Spinal cord (tissue), 10 donors: ENCODE data around the gene NOMO2. TPM values are rescaled to one million over a fixed set of nuclear protein-coding genes. Genes with fewer than 3 reads are reported as not detected.
"Not testable (repeated sequence)": the region's sequence is repeated elsewhere in the genome, so short reads cannot be mapped to it uniquely, and the experiment has no call there.

Source experiments
- DNase-seq, 6 donors: peaks; one replicate each; pipeline versions ENCODE4 v3.0.0 to v3.0.0-alpha.2; 2013 to 2015; ENCODE audit warnings: low spot score in 6 of 6, low read depth in 4 of 6
- H3K27ac ChIP-seq: one replicate; pipeline ENCODE4 v1.5.1; 2013; ENCODE audit warnings: low read depth, low read length, control low read depth
- H3K27me3 ChIP-seq: one replicate; pipeline ENCODE4 v1.6.1; 2013; ENCODE audit warnings: low read length; ENCODE audit not compliant: control insufficient read depth, insufficient read depth
- H3K36me3 ChIP-seq: one replicate; pipeline ENCODE4 v1.6.1; 2013; ENCODE audit warnings: low read length; ENCODE audit not compliant: control insufficient read depth, insufficient read depth
- H3K4me1 ChIP-seq: one replicate; pipeline ENCODE4 v1.6.1; 2013; ENCODE audit warnings: low read length; ENCODE audit not compliant: control insufficient read depth, insufficient read depth
- H3K4me3 ChIP-seq: one replicate; pipeline ENCODE4 v1.5.1; 2013; ENCODE audit warnings: low read depth, low read length, control low read depth
- H3K9me3 ChIP-seq: one replicate; pipeline ENCODE4 v1.6.1; 2013; ENCODE audit warnings: low read length; ENCODE audit not compliant: control insufficient read depth, insufficient read depth
- WGBS: methylation state at CpG from one replicate; pipeline ENCODE4 v1.1.5; 2013; ENCODE audit warnings: missing lambda C conversion rate; ENCODE audit not compliant: insufficient coverage; 5-methylcytosine and 5-hydroxymethylcytosine counted together
- polyA plus RNA-seq, 2 donors: library from polyadenylated mRNA; unstranded; fragments of 120-200 nt; gene quantifications; one replicate each; pipeline ENCODE4 v1.2.1, GENCODE V29; 2013; ENCODE audit not compliant: insufficient read length in 2 of 2
- small RNA-seq: library from RNA; depleted of rRNA; stranded (forward); fragments of <200 nt; gene quantifications from one replicate; pipeline ENCODE3, GENCODE V24; 2014; ENCODE audit warnings: low replicate concordance
- total RNA-seq, 2 donors: library from RNA; depleted of rRNA in 1 of 2; stranded (reverse); fragments of 120-200 nt in 1 of 2; fragments of >200 nt in 1 of 2; gene quantifications; one replicate each; pipeline versions ENCODE4 v1.2.3 to v1.2.4, GENCODE V29; 2013 to 2014
- donor health status: healthy.

NOMO2 gene
- total and polyA plus RNA-seq, 4 donors: 83.4 to 142 (median 115) TPM

- not testable (repeated sequence) for DNase-seq, H3K4me1 ChIP-seq, H3K36me3 ChIP-seq, H3K27me3 ChIP-seq, H3K9me3 ChIP-seq, H3K27ac ChIP-seq, H3K4me3 ChIP-seq
- WGBS: no CpG with 5 or more reads among the region's 28 CpGs
Measured at GRCh38 chr16:18382696-18383095, 179.2 kb downstream of the NOMO2 start.

Small RNA genes lying within 50 kb of the gene (small RNA-seq; reads per million reads assigned to genes)
- gene MIR3179-3: not detected
- gene MIR3179-4: not detected
- gene MIR3180-3: not detected
- not detected for gene MIR3670-3
- gene MIR3670-4: not detected
- gene MIR6770-3: not detected
- not detected for gene RF00019

Other genes with a start within 250 kb of the NOMO2 start
- 1 to 10 TPM in 1 of 2 donors, under 1 TPM in 1; 0.28 to 7.6 TPM for gene NPIPA8, start 225.4 kb downstream of the NOMO2 start, total RNA-seq
- gene NPIPA8, start 225.4 kb downstream of the NOMO2 start, polyA plus RNA-seq: 1 to 10 TPM; 4.4 to 5.6 TPM
- gene RPS15A, start 228.2 kb upstream of the NOMO2 start, total RNA-seq: 1,000 to 10,000 TPM in 1 of 2 donors, 100 to 1,000 TPM in 1; 894 to 2,682 TPM
- 100 to 1,000 TPM; 934 to 962 TPM for gene RPS15A, start 228.2 kb upstream of the NOMO2 start, polyA plus RNA-seq
- gene ARL6IP1, start 239.5 kb upstream of the NOMO2 start, total RNA-seq: 100 to 1,000 TPM; 229 to 481 TPM
- 100 to 1,000 TPM; 357 to 436 TPM for gene ARL6IP1, start 239.5 kb upstream of the NOMO2 start, polyA plus RNA-seq